Muscle of leg (tissue), 11 donors: ENCODE data around the gene MCC. TPM values are rescaled to one million over a fixed set of nuclear protein-coding genes. Genes with fewer than 3 reads are reported as not detected.

Source experiments
- DNase-seq: peaks from one replicate; pipeline ENCODE4 v3.0.0; 2013
- H3K27ac ChIP-seq: one replicate; pipeline ENCODE4 v1.5.1; 2013; ENCODE audit warnings: mild to moderate bottlenecking, low read length, control low read depth
- H3K27me3 ChIP-seq: one replicate; pipeline ENCODE4 v1.6.1; 2013; ENCODE audit warnings: low read length; ENCODE audit not compliant: control insufficient read depth, insufficient read depth
- H3K36me3 ChIP-seq: one replicate; pipeline ENCODE4 v1.6.1; 2013; ENCODE audit warnings: low read length; ENCODE audit not compliant: control insufficient read depth, insufficient read depth
- H3K4me1 ChIP-seq: one replicate; pipeline ENCODE4 v1.6.1; 2013; ENCODE audit warnings: low read length; ENCODE audit not compliant: control insufficient read depth, insufficient read depth
- H3K4me3 ChIP-seq: one replicate; pipeline ENCODE4 v1.5.1; 2013; ENCODE audit warnings: low read length, control low read depth
- H3K9me3 ChIP-seq: replicated peaks from 2 replicates; pipeline ENCODE4 v1.6.1; 2013; ENCODE audit warnings: low read depth, low read length; ENCODE audit not compliant: control insufficient read depth
- WGBS: methylation state at CpG from one replicate; pipeline ENCODE4 v1.1.5; 2013; ENCODE audit warnings: missing lambda C conversion rate; ENCODE audit not compliant: insufficient coverage; 5-methylcytosine and 5-hydroxymethylcytosine counted together
- polyA plus RNA-seq, 8 donors: library from polyadenylated mRNA; unstranded; fragments of 120-200 nt; gene quantifications; one replicate each; pipeline versions ENCODE4 v1.2.1 to v1.2.3, GENCODE V29; 2013; ENCODE audit warnings: inconsistent platforms in 1 of 8, low replicate concordance in 1 of 8; ENCODE audit not compliant: insufficient read length in 8 of 8, insufficient read depth in 1 of 8
- total RNA-seq: library from RNA; stranded (reverse); fragments of 120-200 nt; gene quantifications from one replicate; pipeline ENCODE4 v1.2.4, GENCODE V29; 2013

The MCC gene
- total and polyA plus RNA-seq, 9 donors = 12.1 to 19.6 (median 17.0) TPM

DNA sequence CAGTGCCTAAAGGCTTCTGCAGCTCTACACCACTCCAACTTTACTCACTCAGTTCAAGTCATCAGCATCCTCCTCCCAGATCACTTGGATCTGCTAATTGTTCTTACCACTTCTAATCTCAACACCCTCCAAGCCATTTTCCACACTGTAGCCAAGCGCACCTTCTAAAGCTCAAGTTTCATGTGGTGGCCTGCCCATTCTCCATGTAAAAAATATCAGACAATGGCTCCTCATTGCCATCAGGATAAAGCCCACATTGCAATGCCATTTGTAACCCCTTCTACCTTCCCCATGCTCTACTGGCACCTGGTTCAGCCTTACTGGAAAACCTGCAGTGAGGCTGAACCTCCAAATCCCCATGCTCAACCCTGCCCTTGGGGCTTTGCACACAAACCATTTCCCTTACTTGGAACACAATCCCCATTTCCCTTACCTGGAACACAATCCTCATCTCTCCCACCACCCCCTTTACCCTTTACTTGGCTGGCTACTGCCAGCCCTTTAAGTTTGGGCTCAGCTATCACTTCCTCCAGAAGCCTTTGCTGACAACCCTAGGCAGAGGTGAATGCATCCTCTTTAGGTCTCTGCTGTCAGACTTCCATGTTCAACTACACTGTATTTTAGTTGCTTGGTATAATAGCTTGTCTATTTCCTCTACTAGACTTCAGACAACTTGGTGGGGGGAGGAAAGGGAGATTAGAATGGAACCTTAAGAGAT is 273.5 kb downstream of the MCC start:
- H3K27me3 ChIP-seq = no peaks in the 10 kb centered on the region
- H3K4me3 ChIP-seq = no peak overlapping the region
- H3K36me3 ChIP-seq = no peaks in the 10 kb centered on the region
- peaks cover 30% of the 10 kb centered on the region for H3K4me1 ChIP-seq
- WGBS = 100% methylated on average over 1 of the region's 1 CpG
- no peak for DNase-seq
- H3K27ac ChIP-seq = no peak overlapping the region
- no peaks in the 10 kb centered on the region for H3K9me3 ChIP-seq

DNA sequence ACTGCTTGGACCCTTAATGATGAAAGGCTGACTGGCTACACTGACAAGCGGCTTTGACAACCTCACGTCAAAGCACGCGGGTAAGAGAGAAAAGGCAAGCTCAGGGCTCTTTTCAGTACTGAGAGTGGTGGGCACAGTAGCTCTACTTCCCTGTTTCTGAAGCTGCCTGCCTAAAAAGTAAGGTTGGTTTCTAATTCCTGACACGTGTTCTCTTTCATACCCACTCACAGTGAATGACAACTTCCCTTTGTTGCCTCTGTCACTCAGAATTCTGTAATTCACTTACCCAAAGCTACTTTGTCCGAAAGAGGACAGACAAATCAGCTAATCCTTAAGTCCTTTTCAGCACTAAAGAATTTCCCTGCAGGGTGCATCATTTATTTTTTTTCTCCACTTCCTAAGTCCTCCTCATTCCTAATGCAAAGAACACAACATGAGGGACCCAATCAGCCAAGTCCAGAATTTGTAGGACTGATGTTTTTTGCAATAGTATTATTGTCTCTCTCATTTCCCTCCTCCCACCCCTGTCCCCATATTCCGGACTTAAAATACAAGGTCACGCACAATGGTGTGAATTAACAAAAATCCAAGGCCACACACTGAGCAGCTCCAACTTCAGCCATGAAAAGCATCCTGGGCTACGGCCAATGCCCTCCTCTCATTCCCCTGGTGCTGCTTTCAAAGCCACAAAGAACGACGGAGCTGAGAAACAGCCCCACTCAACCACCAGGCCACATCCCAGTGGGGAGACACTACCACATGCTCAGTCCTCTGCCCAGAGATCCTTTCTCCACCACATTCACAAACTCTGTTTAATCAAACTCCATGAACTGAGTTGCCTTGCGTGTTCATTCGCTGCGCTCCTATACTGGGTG is 274.5 kb downstream of the MCC start:
- Histone ChIP-seq H3K36me3 (no peaks in the 10 kb centered on the region), H3K27me3 (no peaks in the 10 kb centered on the region), H3K27ac (no peak overlapping the region), H3K4me1 (peaks cover 32% of the 10 kb centered on the region), H3K4me3 (no peak overlapping the region), H3K9me3 (no peaks in the 10 kb centered on the region)
- peak; percentile 43 for DNase-seq
- WGBS = 57% methylated on average over 9 of the region's 14 CpGs

- Histone ChIP-seq H3K4me1 (peaks cover 24% of the 10 kb centered on the region), H3K27me3 (no peaks in the 10 kb centered on the region), H3K4me3 (no peak overlapping the region), H3K27ac (no peak overlapping the region), H3K9me3 (no peaks in the 10 kb centered on the region), H3K36me3 (no peaks in the 10 kb centered on the region)
- DNase-seq = peak; percentile 79
- 19% methylated on average over 4 of the region's 5 CpGs for WGBS
Measured at GRCh38 chr5:113212244-113212920, 275.9 kb downstream of the MCC start.

- no peaks in the 10 kb centered on the region for H3K36me3 ChIP-seq
- H3K9me3 ChIP-seq = no peaks in the 10 kb centered on the region
- H3K27me3 ChIP-seq = no peaks in the 10 kb centered on the region
- no peak overlapping the region for H3K4me3 ChIP-seq
- DNase-seq = no peak
- no peak overlapping the region for H3K27ac ChIP-seq
- peaks cover 24% of the 10 kb centered on the region for H3K4me1 ChIP-seq
- WGBS = no CpG with 5 or more reads among the region's 4 CpGs
Measured at GRCh38 chr5:113209498-113209897, 278.8 kb downstream of the MCC start.

DNA sequence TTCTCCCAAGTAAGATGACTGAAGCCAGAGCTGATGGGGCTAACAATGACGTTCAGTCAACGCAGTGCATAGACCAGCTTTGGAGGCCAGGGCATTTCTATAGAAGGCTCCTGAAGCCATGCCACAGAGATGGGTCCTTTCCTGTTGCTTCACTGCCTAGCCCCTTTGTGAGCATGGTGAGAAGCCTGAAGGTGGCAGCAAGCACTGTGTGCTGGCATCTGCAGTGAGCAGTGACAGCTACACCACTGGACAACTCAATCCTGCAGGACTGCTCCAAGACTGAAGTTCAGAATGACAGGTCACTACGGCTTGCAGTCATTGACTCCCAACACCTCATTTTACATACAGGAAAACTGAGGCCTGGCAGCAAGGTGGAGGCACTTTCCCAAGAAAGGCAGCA is 282.4 kb downstream of the MCC start:
- Histone ChIP-seq H3K27ac (no peak overlapping the region), H3K9me3 (no peaks in the 10 kb centered on the region), H3K4me3 (no peak overlapping the region), H3K27me3 (no peaks in the 10 kb centered on the region), H3K36me3 (no peaks in the 10 kb centered on the region), H3K4me1 (peaks cover 5% of the 10 kb centered on the region)
- no peak for DNase-seq
- 83% methylated on average over 2 of the region's 3 CpGs for WGBS

DNA sequence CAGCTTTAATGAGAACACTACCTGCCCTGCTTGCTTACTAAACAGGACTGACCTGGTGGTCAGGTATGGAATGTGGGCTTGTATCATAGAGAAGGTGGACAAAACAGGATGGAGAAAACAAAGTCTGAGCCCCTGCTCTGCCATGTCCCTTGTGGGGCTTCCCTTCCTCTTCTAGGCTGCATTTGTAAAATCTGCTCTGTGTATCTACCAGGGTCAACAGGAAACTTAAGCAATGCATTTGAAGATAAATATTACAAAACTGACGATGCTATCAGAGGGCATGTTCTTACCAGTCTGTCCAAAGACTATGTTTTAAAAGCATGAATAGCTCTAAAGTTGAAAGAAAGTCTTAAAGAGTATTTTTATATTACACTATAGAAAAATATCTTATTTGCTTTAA is 282.9 kb downstream of the MCC start:
- Histone ChIP-seq H3K4me1 (peaks cover 5% of the 10 kb centered on the region), H3K36me3 (no peaks in the 10 kb centered on the region), H3K4me3 (no peak overlapping the region), H3K27ac (no peak overlapping the region), H3K27me3 (no peaks in the 10 kb centered on the region), H3K9me3 (no peaks in the 10 kb centered on the region)
- no peak for DNase-seq
- WGBS = no CpG with 5 or more reads among the region's 1 CpG

- no peak overlapping the region for H3K27ac ChIP-seq
- H3K27me3 ChIP-seq = no peaks in the 10 kb centered on the region
- H3K4me3 ChIP-seq = no peak overlapping the region
- no peaks in the 10 kb centered on the region for H3K36me3 ChIP-seq
- peaks cover 5% of the 10 kb centered on the region for H3K4me1 ChIP-seq
- 93% methylated on average over 4 of the region's 7 CpGs for WGBS
- DNase-seq = peak; percentile 33
- H3K9me3 ChIP-seq = no peaks in the 10 kb centered on the region
Measured at GRCh38 chr5:113204525-113205161, 283.6 kb downstream of the MCC start.

GRCh38 chr5:113203916-113204315 is 284.3 kb downstream of the MCC start:
- no peak for DNase-seq
- H3K9me3 ChIP-seq = no peaks in the 10 kb centered on the region
- peaks cover 4% of the 10 kb centered on the region for H3K4me1 ChIP-seq
- H3K27ac ChIP-seq = no peak overlapping the region
- no peaks in the 10 kb centered on the region for H3K36me3 ChIP-seq
- H3K4me3 ChIP-seq = no peak overlapping the region
- no CpG with 5 or more reads among the region's 7 CpGs for WGBS
- no peaks in the 10 kb centered on the region for H3K27me3 ChIP-seq

DNA sequence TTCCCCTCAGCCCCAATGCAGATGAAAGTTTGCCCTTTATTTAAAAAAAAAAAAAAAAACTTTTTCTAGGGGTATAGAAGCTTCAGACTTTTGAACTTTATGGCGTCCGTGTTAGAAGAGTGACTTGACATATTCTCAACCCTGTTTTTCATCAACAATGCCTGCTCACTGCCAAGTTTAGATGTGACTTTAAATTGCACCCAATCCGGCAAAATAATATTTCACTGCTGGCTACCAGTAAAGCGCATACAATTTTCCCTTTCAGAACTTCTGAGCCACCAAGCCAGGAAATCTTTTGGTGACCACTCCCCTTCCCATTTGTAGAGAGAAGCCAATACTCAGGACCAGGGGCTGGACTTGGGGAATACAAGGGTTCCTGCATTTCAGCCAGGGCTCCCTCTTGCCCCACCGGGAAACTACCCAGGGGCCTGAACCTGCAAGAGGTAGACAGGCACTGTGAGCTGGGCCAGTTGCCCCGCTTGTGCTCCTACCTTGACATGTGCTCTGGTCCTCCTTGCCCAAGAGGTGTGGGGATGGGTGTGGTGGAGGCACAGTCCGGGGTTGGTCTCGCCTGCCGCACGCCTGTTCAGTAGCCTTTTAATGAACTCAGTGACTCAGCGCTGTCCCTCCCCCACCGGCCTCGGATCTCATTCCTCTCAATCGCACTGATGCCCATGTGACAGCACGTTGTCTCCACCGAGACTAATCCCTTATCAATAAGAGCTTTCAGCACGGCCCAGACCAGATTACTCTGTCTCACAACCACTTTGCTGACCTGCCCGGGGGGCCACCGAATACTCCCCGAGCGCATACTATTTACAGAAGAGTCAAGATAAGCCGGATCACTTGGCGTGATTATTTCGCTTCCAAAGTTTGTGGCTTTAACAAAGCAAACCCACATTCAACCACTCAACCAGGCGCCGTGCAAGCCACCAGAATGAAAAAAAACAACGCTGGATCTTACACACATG is 285.2 kb downstream of the MCC start:
- Histone ChIP-seq H3K9me3 (no peaks in the 10 kb centered on the region), H3K4me3 (no peak overlapping the region), H3K27me3 (no peaks in the 10 kb centered on the region), H3K4me1 (peaks cover 4% of the 10 kb centered on the region), H3K36me3 (no peaks in the 10 kb centered on the region), H3K27ac (no peak overlapping the region)
- WGBS = 56% methylated on average over 15 of the region's 27 CpGs
- DNase-seq = no peak
